SK-N-SH (cell line): Measurements from ENCODE around the gene LMAN1L. TPM values are rescaled to one million over a fixed set of nuclear protein-coding genes. Genes with fewer than 3 reads are reported as not detected.

Source experiments
- CTCF ChIA-PET: fragments of 300-600, 350-600 bp; formaldehyde crosslinking; extraction: SDS; loops from one replicate; lab custom pipeline; 2021; lab: Yijun Ruan, JAX
- POLR2A ChIA-PET: fragments of 350-600 bp; sonication (Branson Sonifier 250); formaldehyde crosslinking; extraction: SDS; loops from one replicate; lab custom pipeline; 2020; ENCODE audit warnings: antibody characterized with exemption, inconsistent platforms; lab: Yijun Ruan, JAX
- DNase-seq: peaks from one replicate; pipeline ENCODE4 v3.0.0; 2012
- H2AFZ ChIP-seq: fragments of 200-600 bp; sonication (generic); 2 replicates; pipeline ENCODE4 v1.8.1; 2016; ENCODE audit warnings: antibody characterized with exemption, mild to moderate bottlenecking, low read depth
- H3F3A ChIP-seq: fragments of 200-600 bp; sonication (generic); replicated peaks from 2 replicates; pipeline ENCODE3; 2016; ENCODE audit warnings: antibody characterized with exemption, mild to moderate bottlenecking; ENCODE audit not compliant: insufficient read depth
- H3K27ac ChIP-seq, 2 experiments: fragments of 200-500 bp in 1 of 2; fragments of 200-600 bp in 1 of 2; sonication (Bioruptor generic) in 1 of 2; sonication (generic), shearing (Covaris generic) in 1 of 2; 2 replicates each; pipeline versions ENCODE4 v1.5.1 to v1.6.1; 2014 to 2016; ENCODE audit warnings: low read depth in 2 of 2, inconsistent platforms in 1 of 2, low read length in 1 of 2, mild to moderate bottlenecking in 1 of 2, mixed read lengths in 1 of 2
- H3K27me3 ChIP-seq: fragments of 200-600 bp; sonication (generic), shearing (Covaris generic); 2 replicates; pipeline ENCODE4 v1.6.1; 2016; ENCODE audit warnings: mixed run types; ENCODE audit not compliant: insufficient read depth
- H3K36me3 ChIP-seq, 2 experiments: fragments of 200-500 bp in 1 of 2; fragments of 200-600 bp in 1 of 2; sonication (Bioruptor generic) in 1 of 2; sonication (generic) in 1 of 2; replicated peaks in 1 of 2; 2 replicates each; pipeline versions ENCODE3 to v1.5.1; 2014 to 2016; ENCODE audit warnings: low read length in 1 of 2, mild to moderate bottlenecking in 1 of 2; ENCODE audit not compliant: insufficient read depth in 2 of 2, control insufficient read depth in 1 of 2
- H3K4me1 ChIP-seq, 2 experiments: fragments of 200-500 bp in 1 of 2; fragments of 200-600 bp in 1 of 2; sonication (Bioruptor generic) in 1 of 2; sonication (generic), shearing (Covaris generic) in 1 of 2; 2 replicates each; pipeline versions ENCODE4 v1.5.1 to v1.6.1; 2014 to 2016; ENCODE audit warnings: low read depth in 1 of 2, low read length in 1 of 2, mixed run types in 1 of 2; ENCODE audit not compliant: insufficient read depth in 2 of 2, control insufficient read depth in 1 of 2
- H3K4me2 ChIP-seq: fragments of 200-600 bp; sonication (generic), shearing (Covaris generic); 2 replicates; pipeline ENCODE4 v1.6.1; 2017; ENCODE audit warnings: mixed run types
- H3K4me3 ChIP-seq, 2 experiments: fragments of 200-500 bp in 1 of 2; fragments of 200-600 bp in 1 of 2; sonication (Bioruptor generic) in 1 of 2; sonication (generic), shearing (Covaris generic) in 1 of 2; 2 replicates each; pipeline versions ENCODE4 v1.5.1 to v1.8.1; 2014 to 2016; ENCODE audit warnings: low read depth in 2 of 2, inconsistent platforms in 1 of 2, low read length in 1 of 2, mild to moderate bottlenecking in 1 of 2, mixed read lengths in 1 of 2, moderate library complexity in 1 of 2
- H3K79me2 ChIP-seq: fragments of 200-600 bp; sonication (generic); 2 replicates; pipeline ENCODE4 v1.8.1; 2017; ENCODE audit warnings: mild to moderate bottlenecking; ENCODE audit not compliant: insufficient read depth
- H3K9ac ChIP-seq: fragments of 200-600 bp; sonication (generic); 2 replicates; pipeline ENCODE4 v1.6.1; 2017; ENCODE audit warnings: mixed run types
- H3K9me2 ChIP-seq: fragments of 200-600 bp; sonication (generic); 2 replicates; pipeline ENCODE4 v1.6.1; 2017; ENCODE audit warnings: mixed run types
- H3K9me3 ChIP-seq: fragments of 200-600 bp; sonication (generic); 2 replicates; pipeline ENCODE4 v1.6.1; 2017; ENCODE audit warnings: mixed run types, mild to moderate bottlenecking, moderate library complexity
- H4K20me1 ChIP-seq: fragments of 200-600 bp; sonication (generic); 2 replicates; pipeline ENCODE4 v1.6.1; 2017; ENCODE audit warnings: mild to moderate bottlenecking, mixed run types; ENCODE audit not compliant: insufficient read depth
- CTCF ChIP-seq: fragments of 200-600 bp; sonication (generic); IDR thresholded peaks from 2 replicates; pipeline ENCODE4 v1.6.1; 2017; ENCODE audit warnings: antibody characterized with exemption, mild to moderate bottlenecking, moderate library complexity
- GABPA ChIP-seq: IDR thresholded peaks from 2 replicates; pipeline ENCODE4 v1.4.0; 2012; ENCODE audit warnings: low read depth, mild to moderate bottlenecking
- GATA2 ChIP-seq: sonication (generic); formaldehyde crosslinking; IDR thresholded peaks from 2 replicates; pipeline ENCODE4 v1.5.0; 2020; ENCODE audit warnings: mild to moderate bottlenecking, missing genetic modification reagents
- MEF2A ChIP-seq: IDR thresholded peaks from 2 replicates; pipeline ENCODE4 v1.4.0; 2012; ENCODE audit warnings: low read depth, borderline replicate concordance
- MXI1 ChIP-seq: IDR thresholded peaks from 2 replicates; pipeline ENCODE4 v1.6.1; 2012; ENCODE audit warnings: mild to moderate bottlenecking, low read depth, low read length, improper control_type of control experiment
- RFX5 ChIP-seq: IDR thresholded peaks from 2 replicates; pipeline ENCODE4 v1.6.1; 2012; ENCODE audit warnings: mild to moderate bottlenecking, improper control_type of control experiment, low read length
- TAF1 ChIP-seq: IDR thresholded peaks from 2 replicates; pipeline ENCODE4 v1.6.1; 2012; ENCODE audit warnings: low read depth, mild to moderate bottlenecking, low read length, moderate library complexity, borderline replicate concordance
- TEAD4 ChIP-seq: IDR thresholded peaks from 2 replicates; pipeline ENCODE4 v1.4.0; 2012; ENCODE audit warnings: mild to moderate bottlenecking, borderline replicate concordance; ENCODE audit not compliant: insufficient read depth
- USF2 ChIP-seq: fragments of 150-350 bp; IDR thresholded peaks from 2 replicates; pipeline ENCODE4 v1.6.1; 2017; ENCODE audit warnings: antibody characterized with exemption, low read length, low read depth, borderline replicate concordance
- WGBS: methylation state at CpG from one replicate; pipeline ENCODE4 v1.1.6; 2017; ENCODE audit warnings: low lambda C conversion rate; 5-methylcytosine and 5-hydroxymethylcytosine counted together
- polyA plus RNA-seq, 3 experiments: library from polyadenylated mRNA; depleted of rRNA; stranded (reverse); fragments of >200 nt; gene quantifications; 2 replicates each; pipeline ENCODE4 v1.2.3, GENCODE V29; 2012
- TF ChIP-seq, protein P1 (sequence below): IDR thresholded peaks from 2 replicates; pipeline ENCODE4 v1.4.0; 2012; ENCODE audit warnings: low read depth

Gene LMAN1L
- polyA plus RNA-seq, 1 of the 3 experiments (the other 2 are of a cell fraction) = 0.02 TPM

GRCh38 chr15:74783072-74783807 is 29.4 kb upstream of the LMAN1L start:
- peaks cover 59% of the 10 kb centered on the region for H3K79me2 ChIP-seq
- H3K4me1 ChIP-seq = peaks cover 10 to 42% of the 10 kb centered on the region in 2 experiments; a peak in 2 of 4 replicates
- H3K9ac ChIP-seq = peak overlapping the region; percentile 77
- no peaks in the 10 kb centered on the region for H3K9me2 ChIP-seq
- peaks cover 54% of the 10 kb centered on the region for H4K20me1 ChIP-seq
- H3K9me3 ChIP-seq = no peaks in the 10 kb centered on the region
- POLR2A ChIA-PET = interaction anchor here (0.6 kb wide), 1 partner anchor 20 kb away, joined by 3 read pairs; no protein-coding TSS in a partner anchor
- no peaks in the 10 kb centered on the region for H3K27me3 ChIP-seq
- TF ChIP-seq GABPA = no peak
- TF ChIP-seq, protein P1, sequence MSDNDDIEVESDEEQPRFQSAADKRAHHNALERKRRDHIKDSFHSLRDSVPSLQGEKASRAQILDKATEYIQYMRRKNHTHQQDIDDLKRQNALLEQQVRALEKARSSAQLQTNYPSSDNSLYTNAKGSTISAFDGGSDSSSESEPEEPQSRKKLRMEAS = peak; percentile 85
- peak; percentile 81 for TF ChIP-seq MXI1
- CTCF ChIA-PET = interaction anchor here (0.8 to 24.3 kb wide), 14 partner anchors 10 to 167 kb away, joined by 3 to 1109 read pairs (median 14); partner anchors contain the start of genes CLK3 and ULK3
- peak; percentile 59 for DNase-seq
- H3K36me3 ChIP-seq = peaks cover 0 to 10% of the 10 kb centered on the region in 2 experiments
- H3K4me2 ChIP-seq = peak overlapping the region; percentile 98
- 23% methylated on average over 9 of the region's 13 CpGs for WGBS
- H3K27ac ChIP-seq = peak overlapping the region in 1 of 2 experiments; percentile 76; a peak in 2 of 4 replicates
- H3F3A ChIP-seq = peaks cover 3% of the 10 kb centered on the region
- peak overlapping the region; percentile 85 to 97 for H3K4me3 ChIP-seq
- H2AFZ ChIP-seq = no peak overlapping the region

- H3K4me1 ChIP-seq = peaks cover 10 to 48% of the 10 kb centered on the region in 2 experiments; a peak in 2 of 4 replicates
- TF ChIP-seq, protein P1 = no peak
- TF ChIP-seq USF2 = no peak
- no peak for TF ChIP-seq TEAD4
- no peak for TF ChIP-seq GABPA
- no peak for TF ChIP-seq MXI1
- TF ChIP-seq CTCF = no peak
- no peak for TF ChIP-seq MEF2A
- no peak for TF ChIP-seq RFX5
- TF ChIP-seq TAF1 = no peak
- TF ChIP-seq GATA2 = no peak
- H3K9me2 ChIP-seq = no peaks in the 10 kb centered on the region
- peaks cover 64% of the 10 kb centered on the region for H3K79me2 ChIP-seq
- peak overlapping the region; percentile 85 to 97 for H3K4me3 ChIP-seq
- no peaks in the 10 kb centered on the region for H3K9me3 ChIP-seq
- H3K4me2 ChIP-seq = peak overlapping the region; percentile 98
- no peak for DNase-seq
- no peak overlapping the region for H2AFZ ChIP-seq
- POLR2A ChIA-PET = interaction anchor here (0.6 kb wide), 1 partner anchor 20 kb away, joined by 3 read pairs; no protein-coding TSS in a partner anchor
- CTCF ChIA-PET = interaction anchor here (0.8 to 24.3 kb wide), 13 partner anchors 10 to 167 kb away, joined by 3 to 1109 read pairs (median 14); partner anchors contain the start of genes CLK3 and ULK3
- 57% methylated on average over 1 of the region's 3 CpGs for WGBS
- peaks cover 3% of the 10 kb centered on the region for H3F3A ChIP-seq
- H3K36me3 ChIP-seq = peaks cover 0 to 10% of the 10 kb centered on the region in 2 experiments
- peak overlapping the region; percentile 77; the same call in 1 of the 2 replicates for H3K9ac ChIP-seq
- H3K27ac ChIP-seq = peak overlapping the region in 1 of 2 experiments; percentile 40; a peak in 1 of 4 replicates
- peaks cover 60% of the 10 kb centered on the region for H4K20me1 ChIP-seq
- H3K27me3 ChIP-seq = no peaks in the 10 kb centered on the region
Measured at GRCh38 chr15:74783808-74784175, 28.8 kb upstream of the LMAN1L start.
